ENCODE data around the gene LRP2BP.

- no peak for TF ChIP-seq CTCF (IDR thresholded peaks at IDR 0.05)
- no peak for TF ChIP-seq POLR2A (IDR thresholded peaks at IDR 0.05)
- no peak for TF ChIP-seq EP300 (IDR thresholded peaks at IDR 0.05)
Measured at GRCh38 chr4:185374573-185374972, 21.2 kb downstream of the LRP2BP start.
